K562 (cell line): ENCODE measurements around the gene IGF1R. TPM values are rescaled to one million over a fixed set of nuclear protein-coding genes. Genes with fewer than 3 reads are reported as not detected.

Experiments
- ATAC-seq: fragments of 200-7000 bp; cut with Tn5 transposase; 3 replicates; pipeline ENCODE4 v1.9.1; 2020; ENCODE audit warnings: moderate library complexity
- BruUV-seq: library from RNA; stranded (reverse); fragments of 400-500 nt; replicated peaks from 2 replicates; lab custom pipeline; 2021; lab: Mats Ljungman, UMichigan
- CTCF ChIA-PET: fragments of 300-600 bp; formaldehyde crosslinking; extraction: SDS; loops from one replicate; lab custom pipeline; 2021; ENCODE audit warnings: low intra/inter-chr PET ratio; lab: Yijun Ruan, JAX
- POLR2A ChIA-PET: fragments of 300-600, 350-650 bp; sonication (Branson Sonifier 250); formaldehyde crosslinking; extraction: SDS; loops from one replicate; lab custom pipeline; 2021; ENCODE audit warnings: antibody characterized with exemption, inconsistent platforms; lab: Yijun Ruan, JAX
- DNase-seq, 4 experiments: peaks; one replicate each; pipeline versions ENCODE4 v3.0.0 to v3.0.0-alpha.2; 2011 to 2018; ENCODE audit warnings: low spot score in 3 of 4, mixed read lengths in 3 of 4; ENCODE audit errors: extremely low read depth in 1 of 4
- FAIRE-seq: peaks from 2 replicates; lab custom pipeline; 2011; peaks lifted over from hg19 to GRCh38; lab: Jason Lieb, UNC
- H2AFZ ChIP-seq: 2 replicates; pipeline ENCODE4 v1.6.0; 2011; ENCODE audit warnings: low read depth, low read length, control low read depth, inconsistent platforms
- H3K27ac ChIP-seq: fragments of 200-600 bp; 3 replicates; pipeline ENCODE4 v1.8.0; 2011; ENCODE audit warnings: low read depth, mild to moderate bottlenecking, control low read depth, inconsistent platforms, low read length, moderate library complexity, mixed read lengths; ENCODE audit errors: extremely low read depth
- H3K27me3 ChIP-seq, 2 experiments: fragments of 300-600 bp in 1 of 2; 2 replicates in 1 of 2; 3 replicates in 1 of 2; pipeline versions ENCODE4 v1.6.0 to v1.8.0; 2011; ENCODE audit warnings: inconsistent platforms in 2 of 2, low read length in 2 of 2, mild to moderate bottlenecking in 1 of 2, mixed read lengths in 1 of 2, moderate library complexity in 1 of 2; ENCODE audit not compliant: control insufficient read depth in 2 of 2, insufficient read depth in 2 of 2
- H3K36me3 ChIP-seq: fragments of 300-600 bp; 3 replicates; pipeline ENCODE4 v1.8.0; 2011; ENCODE audit warnings: mild to moderate bottlenecking, low read length, inconsistent platforms; ENCODE audit not compliant: control insufficient read depth, insufficient read depth
- H3K4me1 ChIP-seq, 2 experiments: fragments of 200-600 bp in 1 of 2; replicated peaks in 1 of 2; 2 replicates in 1 of 2; 3 replicates in 1 of 2; pipeline versions ENCODE4 v1.5.1 to v1.8.0; 2011; ENCODE audit warnings: inconsistent platforms in 2 of 2, low read length in 2 of 2, mild to moderate bottlenecking in 1 of 2, mixed read lengths in 1 of 2, moderate library complexity in 1 of 2; ENCODE audit not compliant: control insufficient read depth in 2 of 2, insufficient read depth in 2 of 2
- H3K4me2 ChIP-seq: 2 replicates; pipeline ENCODE4 v1.6.1; 2011; ENCODE audit warnings: low read length, control low read depth, inconsistent platforms, mixed read lengths; ENCODE audit not compliant: insufficient read depth
- H3K4me3 ChIP-seq: fragments of 200-600 bp; sonication (generic), shearing (Covaris generic); 2 replicates; pipeline ENCODE4 v1.5.1; 2016; ENCODE audit warnings: control low read depth, inconsistent platforms
- H3K79me2 ChIP-seq: fragments of 200-600 bp; 3 replicates; pipeline ENCODE4 v1.8.0; 2011; ENCODE audit warnings: low read length, inconsistent platforms; ENCODE audit not compliant: control insufficient read depth, insufficient read depth
- H3K9ac ChIP-seq, 2 experiments: 2 replicates each; pipeline versions ENCODE4 v1.6.0 to v1.6.1; 2011; ENCODE audit warnings: low read depth in 2 of 2, low read length in 2 of 2, control low read depth in 1 of 2, inconsistent platforms in 1 of 2, mild to moderate bottlenecking in 1 of 2, mixed read lengths in 1 of 2; ENCODE audit not compliant: insufficient read depth in 1 of 2
- H3K9me1 ChIP-seq: one replicate; pipeline ENCODE4 v1.6.0; 2011; ENCODE audit warnings: inconsistent platforms, mild to moderate bottlenecking, low read length, moderate library complexity; ENCODE audit not compliant: control insufficient read depth, insufficient read depth
- H3K9me3 ChIP-seq: replicated peaks from 2 replicates; pipeline ENCODE4 v1.5.1; 2011; ENCODE audit warnings: low read depth, low read length, inconsistent platforms; ENCODE audit not compliant: control insufficient read depth, insufficient read depth
- H4K20me1 ChIP-seq: replicated peaks from 2 replicates; pipeline ENCODE4 v1.6.1; 2011; ENCODE audit warnings: low read length, inconsistent platforms, mixed read lengths; ENCODE audit not compliant: control insufficient read depth, insufficient read depth
- BCL6 ChIP-seq: fragments of 250-450 bp; sonication (Bioruptor Pico); IDR thresholded peaks from 2 replicates; pipeline ENCODE4 v1.4.0; 2020
- HNRNPK ChIP-seq: fragments of 200-400 bp; formaldehyde crosslinking; IDR thresholded peaks from one replicate; pipeline ENCODE4 v1.6.1; 2018; ENCODE audit warnings: mild to moderate bottlenecking, low read depth, low read length; ENCODE audit not compliant: poor library complexity, severe bottlenecking
- IFI16 ChIP-seq: fragments of 250-450 bp; sonication (Bioruptor Pico); IDR thresholded peaks from 2 replicates; pipeline ENCODE4 v2.1.2; 2022; ENCODE audit warnings: mild to moderate bottlenecking, inconsistent platforms
- KDM2B ChIP-seq: fragments of 250-450 bp; sonication (Bioruptor Pico); IDR thresholded peaks from 2 replicates; pipeline ENCODE4 v1.8.0; 2021; ENCODE audit warnings: mild to moderate bottlenecking, moderate library complexity
- MTA2 ChIP-seq: fragments of 450-650 bp; IDR thresholded peaks from 2 replicates; pipeline ENCODE4 v1.6.1; 2016; ENCODE audit warnings: low read depth
- NFRKB ChIP-seq: fragments of 450-650 bp; IDR thresholded peaks from 2 replicates; pipeline ENCODE4 v1.6.1; 2016; ENCODE audit warnings: low read depth
- NR2C2 ChIP-seq, 2 experiments: fragments of 200-800 bp in 1 of 2; sonication (Bioruptor generic) in 1 of 2; sonication (generic) in 1 of 2; formaldehyde crosslinking in 1 of 2; IDR thresholded peaks; 2 replicates each; pipeline versions ENCODE4 v1.6.1 to v1.8.0; 2016 to 2022; ENCODE audit warnings: mild to moderate bottlenecking in 1 of 2, missing compliant biosample characterization in 1 of 2, missing genetic modification characterization in 1 of 2, missing genetic modification reagents in 1 of 2
- PTBP1 ChIP-seq: fragments of 200-400 bp; formaldehyde crosslinking; IDR thresholded peaks from 2 replicates; pipeline ENCODE4 v1.6.1; 2017; ENCODE audit warnings: low read depth, low read length
- SMC3 ChIP-seq: conservative IDR thresholded peaks from 2 replicates; pipeline ENCODE4 v1.6.1; 2011; ENCODE audit warnings: low read depth, low read length, improper control_type of control experiment; ENCODE audit not compliant: insufficient read depth
- ZKSCAN8 ChIP-seq: fragments of 200-800 bp; sonication (Bioruptor generic); IDR thresholded peaks from 2 replicates; pipeline ENCODE4 v1.6.1; 2016; ENCODE audit warnings: missing genetic modification characterization, missing compliant biosample characterization
- ZNF133 ChIP-seq: fragments of 250-450 bp; sonication (Bioruptor Pico); IDR thresholded peaks from 2 replicates; pipeline ENCODE4 v1.4.0; 2020; ENCODE audit warnings: mild to moderate bottlenecking
- WGBS: fragments of 100-300 bp; shearing (Covaris generic); methylation state at CpG from one replicate; pipeline ENCODE4 v1.1.6; 2016; ENCODE audit warnings: low coverage, mixed read lengths; ENCODE audit not compliant: insufficient coverage; ENCODE audit errors: missing lambda C conversion rate; 5-methylcytosine and 5-hydroxymethylcytosine counted together
- in situ Hi-C: fragments of 300-500 bp; cut with MboI; formaldehyde crosslinking; loops from 4 replicates; pipeline ENCODE4 v1.15.0; 2018; ENCODE audit warnings: inconsistent platforms, mixed read lengths
- intact Hi-C: fragments of 100-400 bp; cut with micrococcal nuclease; formaldehyde crosslinking; loops from 2 replicates; pipeline ENCODE4 v1.14.2; 2022
- polyA plus RNA-seq, 8 experiments: library from polyadenylated mRNA; depleted of rRNA in 4 of 8; stranded (reverse) in 5 of 8; unstranded in 3 of 8; fragments of >200 nt; fragmentation: Nextera tagmentation in 2 of 8; fragmentation: Illumina TruSeq in 1 of 8; extraction: Ambion mirVana in 2 of 8; extraction: Trizol in 1 of 8; gene quantifications; 2 replicates each; pipeline versions ENCODE4 v1.2.1 to v1.2.3, GENCODE V29; 2011 to 2014; ENCODE audit warnings: inconsistent platforms in 1 of 8, missing spikeins in 1 of 8
- total RNA-seq, 7 experiments: library from RNA; depleted of rRNA in 6 of 7; stranded (reverse); fragments of >200 nt in 6 of 7; fragmentation: Illumina TruSeq in 2 of 7; extraction: Trizol in 2 of 7; gene quantifications; 2 replicates each; pipeline versions ENCODE4 v1.2.1 to v1.2.3, GENCODE V29; 2011 to 2021; ENCODE audit warnings: low replicate concordance in 1 of 7
- TF ChIP-seq, protein P1 (sequence below): sonication (generic); formaldehyde crosslinking; IDR thresholded peaks from 2 replicates; pipeline ENCODE4 v1.8.0; 2022; ENCODE audit warnings: mild to moderate bottlenecking, missing genetic modification reagents

Gene IGF1R
- total and polyA plus RNA-seq, 9 of the 15 experiments (the other 6 are each of a cell fraction or from before 2014, with no cell fraction given), result 0.35 to 8.0 (median 1.6) TPM

DNA sequence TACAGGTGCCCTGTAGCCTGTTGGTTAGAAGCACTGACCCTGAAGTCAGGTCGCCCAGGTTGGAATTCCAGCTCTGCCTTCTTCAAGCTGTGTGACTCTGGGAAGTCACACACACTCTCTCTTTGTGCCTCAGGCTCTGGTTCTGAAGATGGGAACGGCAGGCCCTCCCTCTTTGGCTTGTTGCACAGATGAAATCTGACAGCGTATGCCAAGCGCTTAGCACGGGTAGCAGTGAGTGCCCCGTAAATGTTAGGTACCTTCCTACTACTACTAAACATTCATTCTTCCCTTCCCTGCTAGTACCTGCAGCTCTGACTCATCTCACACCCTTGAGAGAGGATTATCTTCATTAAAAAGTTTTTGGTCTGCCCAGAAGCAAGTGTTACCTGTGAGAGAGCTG is 220.2 kb downstream of the IGF1R start:
- no peaks in the 10 kb centered on the region for H3K9me3 ChIP-seq
- H2AFZ ChIP-seq, result no peak overlapping the region
- FAIRE-seq (no peak), DNase-seq (no peak), ATAC-seq (no peak)
- no peaks in the 10 kb centered on the region for H3K9me1 ChIP-seq
- H3K4me3 ChIP-seq, result no peak overlapping the region
- in situ Hi-C loops, result no loop called here
- TF ChIP-seq HNRNPK (no peak), BCL6 (CRISPR knock-in tag) (no peak), ZKSCAN8 (CRISPR knock-in tag) (no peak), IFI16 (CRISPR knock-in tag) (no peak), NR2C2 (CRISPR knock-in tag; IDR thresholded peaks at IDR 0.05) (no peak), NR2C2 (tag; IDR thresholded peaks at IDR 0.05) (no peak), PTBP1 (no peak), ZNF133 (CRISPR knock-in tag) (no peak), NFRKB (no peak), SMC3 (no peak), KDM2B (no peak), MTA2 (no peak)
- TF ChIP-seq, protein P1, sequence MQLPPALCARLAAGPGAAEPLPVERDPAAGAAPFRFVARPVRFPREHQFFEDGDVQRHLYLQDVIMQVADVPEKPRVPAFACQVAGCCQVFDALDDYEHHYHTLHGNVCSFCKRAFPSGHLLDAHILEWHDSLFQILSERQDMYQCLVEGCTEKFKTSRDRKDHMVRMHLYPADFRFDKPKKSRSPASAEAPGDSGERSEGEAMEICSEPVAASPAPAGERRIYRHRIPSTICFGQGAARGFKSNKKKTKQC (CRISPR knock-in tag), result no peak
- H3K27me3 ChIP-seq, result peaks cover 10 to 25% of the 10 kb centered on the region in 2 experiments
- 19% methylated on average over 6 of the region's 6 CpGs for WGBS
- peaks cover 10 to 13% of the 10 kb centered on the region in 2 experiments; a peak in 4 of 5 replicates for H3K4me1 ChIP-seq
- H3K36me3 ChIP-seq, result no peaks in the 10 kb centered on the region
- ChIA-PET CTCF (no interaction called here), POLR2A (no interaction called here)
- intact Hi-C loops, result no loop called here
- H3K27ac ChIP-seq, result no peak overlapping the region
- no peak overlapping the region for H3K9ac ChIP-seq
- H4K20me1 ChIP-seq, result peaks cover 6% of the 10 kb centered on the region; the same call in 1 of the 2 replicates
- BruUV-seq, result no TSS peak
- no peaks in the 10 kb centered on the region for H3K79me2 ChIP-seq
- H3K4me2 ChIP-seq, result no peak overlapping the region
